HepG2 (cell line): ENCODE data around the gene DNAJB5. TPM values are rescaled to one million over a fixed set of nuclear protein-coding genes. Genes with fewer than 3 reads are reported as not detected.

Source experiments
- ASH2L ChIP-seq: fragments of 300-600, 200-600 bp; sonication (generic); IDR thresholded peaks from 2 replicates; pipeline ENCODE4 v1.7.0; 2017; ENCODE audit warnings: low read depth, mild to moderate bottlenecking, moderate library complexity, mixed read lengths, low read length; ENCODE audit not compliant: insufficient read length
- BHLHE40 ChIP-seq: IDR thresholded peaks from 2 replicates; pipeline ENCODE4 v1.6.1; 2011; ENCODE audit warnings: low read length, improper control_type of control experiment
- CENPT ChIP-seq: sonication (generic); formaldehyde crosslinking; IDR thresholded peaks from 2 replicates; pipeline ENCODE4 v1.8.0; 2022; ENCODE audit warnings: low read depth, mild to moderate bottlenecking, moderate library complexity, missing genetic modification reagents
- CREM ChIP-seq, 2 experiments: sonication (generic) in 1 of 2; formaldehyde crosslinking in 1 of 2; IDR thresholded peaks; 2 replicates each; pipeline versions ENCODE4 v1.4.0 to v1.6.1; 2016 to 2020; ENCODE audit warnings: antibody characterized with exemption in 1 of 2, mild to moderate bottlenecking in 1 of 2, missing genetic modification reagents in 1 of 2
- ETV6 ChIP-seq: sonication (generic); formaldehyde crosslinking; conservative IDR thresholded peaks from 2 replicates; pipeline ENCODE4 v1.4.0; 2020; ENCODE audit warnings: missing genetic modification reagents
- FIP1L1 ChIP-seq: fragments of 200-400 bp; formaldehyde crosslinking; IDR thresholded peaks from 2 replicates; pipeline ENCODE4 v1.6.1; 2018; ENCODE audit warnings: low read depth, mild to moderate bottlenecking, low read length, moderate library complexity, borderline replicate concordance; ENCODE audit not compliant: insufficient read depth
- HCFC1 ChIP-seq: fragments of 150-350 bp; IDR thresholded peaks from 2 replicates; pipeline ENCODE4 v1.6.1; 2014; ENCODE audit warnings: low read depth, low read length
- KDM5A ChIP-seq: fragments of 200-600 bp; sonication (generic); IDR thresholded peaks from 2 replicates; pipeline ENCODE4 v1.7.0; 2018; ENCODE audit warnings: antibody characterized with exemption, mild to moderate bottlenecking, low read length, borderline replicate concordance
- NFYC ChIP-seq: IDR thresholded peaks from 2 replicates; pipeline ENCODE4 v1.6.1; 2016; ENCODE audit warnings: missing genetic modification reagents, missing compliant biosample characterization
- NR2C2 ChIP-seq: sonication (generic); formaldehyde crosslinking; IDR thresholded peaks from 2 replicates; pipeline ENCODE4 v1.4.0; 2020; ENCODE audit warnings: missing genetic modification reagents, mild to moderate bottlenecking, moderate library complexity, borderline replicate concordance
- RAD51 ChIP-seq: fragments of 450-650 bp; IDR thresholded peaks from 2 replicates; pipeline ENCODE4 v1.6.1; 2016; ENCODE audit warnings: borderline replicate concordance
- TCF7 ChIP-seq: sonication (generic); IDR thresholded peaks from 2 replicates; pipeline ENCODE4 v1.6.1; 2016; ENCODE audit warnings: antibody characterized with exemption, low read depth
- ZEB1 ChIP-seq: IDR thresholded peaks from 2 replicates; pipeline ENCODE4 v1.6.1; 2012; ENCODE audit warnings: mild to moderate bottlenecking, low read depth, inconsistent platforms; ENCODE audit not compliant: insufficient replicate concordance
- ZFP37 ChIP-seq: sonication (generic); formaldehyde crosslinking; IDR thresholded peaks from 2 replicates; pipeline ENCODE4 v1.4.0; 2020; ENCODE audit warnings: missing genetic modification reagents, borderline replicate concordance
- ZSCAN29 ChIP-seq: sonication (generic); formaldehyde crosslinking; conservative IDR thresholded peaks from 2 replicates; pipeline ENCODE4 v1.4.0; 2020; ENCODE audit warnings: mild to moderate bottlenecking, missing genetic modification reagents
- polyA plus RNA-seq, 8 experiments: library from polyadenylated mRNA; depleted of rRNA in 3 of 8; stranded (reverse) in 7 of 8; unstranded in 1 of 8; fragments of >200 nt; fragmentation: Illumina TruSeq in 4 of 8; extraction: Trizol in 4 of 8; gene quantifications; 2 replicates each; pipeline versions ENCODE4 v1.2.1 to v1.2.3, GENCODE V29; 2011 to 2016; ENCODE audit warnings: low read depth in 4 of 8, missing spikeins in 1 of 8, mixed read lengths in 1 of 8; ENCODE audit not compliant: insufficient read depth in 1 of 8
- total RNA-seq, 5 experiments: library from RNA; depleted of rRNA; stranded (reverse); fragments of >200 nt; fragmentation: Illumina TruSeq; extraction: Trizol; gene quantifications; 2 replicates each; pipeline ENCODE4 v1.2.3, GENCODE V29; 2016; ENCODE audit warnings: low read depth in 1 of 5
- TF ChIP-seq, protein P1 (sequence below): IDR thresholded peaks from 2 replicates; pipeline ENCODE4 v1.6.1; 2018; ENCODE audit warnings: missing genetic modification reagents, mild to moderate bottlenecking, missing compliant biosample characterization
- TF ChIP-seq, protein P2 (sequence below): sonication (generic); formaldehyde crosslinking; IDR thresholded peaks from 2 replicates; pipeline ENCODE4 v1.5.1; 2020; ENCODE audit warnings: mild to moderate bottlenecking, moderate library complexity, missing genetic modification reagents
- TF ChIP-seq, protein P3 (sequence below): sonication (generic); formaldehyde crosslinking; IDR thresholded peaks from 2 replicates; pipeline ENCODE4 v1.4.0; 2020; ENCODE audit warnings: mild to moderate bottlenecking, missing genetic modification reagents, borderline replicate concordance
- TF ChIP-seq, protein P4 (sequence below): sonication (generic); formaldehyde crosslinking; IDR thresholded peaks from 2 replicates; pipeline ENCODE4 v1.4.0; 2020; ENCODE audit warnings: missing genetic modification reagents
- TF ChIP-seq, protein P5 (sequence below): sonication (generic); formaldehyde crosslinking; IDR thresholded peaks from 2 replicates; pipeline ENCODE4 v1.5.0; 2020; ENCODE audit warnings: missing genetic modification reagents
- TF ChIP-seq, protein P6 (sequence below): sonication (generic); formaldehyde crosslinking; conservative IDR thresholded peaks from 2 replicates; pipeline ENCODE4 v1.8.1; 2023; ENCODE audit warnings: missing genetic modification reagents

The DNAJB5 gene
- total and polyA plus RNA-seq, 2 of the 13 experiments (the other 11 are each of a cell fraction or from before 2014, with no cell fraction given): 0.40 to 0.69 TPM

DNA sequence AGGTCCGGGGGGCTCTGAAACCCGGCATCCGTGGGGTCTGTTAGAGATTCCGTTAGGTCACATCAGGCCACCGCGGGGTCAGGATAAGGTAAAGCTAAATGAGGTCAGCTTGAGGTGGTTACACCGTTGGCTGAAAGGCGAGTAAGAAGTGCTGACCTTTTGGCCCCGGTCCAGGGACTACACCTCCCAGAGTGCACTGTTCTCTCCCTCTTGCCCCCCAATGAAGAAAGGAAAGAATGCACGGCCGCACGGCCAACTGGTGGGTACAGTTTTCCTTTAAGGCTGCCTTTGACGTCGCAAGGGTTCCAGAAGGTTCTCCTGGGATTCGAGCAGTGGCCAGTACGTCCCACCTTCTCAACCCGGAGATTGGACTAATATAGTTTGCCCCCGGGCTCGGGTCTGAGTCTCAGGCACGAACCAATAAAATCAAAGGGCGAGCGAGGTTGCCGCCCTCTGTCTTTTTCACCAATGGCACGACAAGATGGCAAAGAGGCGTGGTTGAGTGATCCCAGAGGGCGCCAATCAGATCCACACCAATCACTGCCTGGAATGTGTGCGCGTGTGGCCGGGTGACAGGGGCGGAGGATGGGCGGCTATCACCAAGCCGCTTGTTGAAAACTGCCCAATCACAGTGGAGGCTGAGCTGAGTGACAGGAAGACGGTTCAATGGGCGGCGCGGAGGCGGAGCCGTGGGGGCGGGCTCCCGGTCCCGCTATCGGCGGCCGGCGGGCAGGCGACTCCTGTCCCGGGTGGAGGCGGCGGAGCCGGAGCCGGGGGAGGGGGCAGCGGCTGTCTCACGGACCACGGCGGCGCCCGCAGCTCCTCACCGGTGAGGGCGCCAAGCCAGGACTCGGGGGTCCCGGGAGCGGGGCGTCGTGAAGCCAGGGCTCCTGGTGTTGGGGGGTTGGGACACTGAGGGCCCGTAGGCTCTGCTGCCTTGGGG lies at the start of gene DNAJB5 (continued):
- TF ChIP-seq CREM (IDR thresholded peaks at IDR 0.05) (peak; percentile 75), CREM (CRISPR knock-in tag; IDR thresholded peaks at IDR 0.05) (no peak), ZSCAN29 (CRISPR knock-in tag) (no peak), TCF7 (no peak), KDM5A (no peak), HCFC1 (peak; percentile 53; the same call in 1 of the 2 replicates), ETV6 (no peak; the same call in 1 of the 2 replicates), NFYC (CRISPR knock-in tag) (peak; percentile 95), ZFP37 (CRISPR knock-in tag) (0 out of 2 replicates have a peak, but pooled peaks have one; percentile 29), NR2C2 (peak; percentile 52; the same call in 1 of the 2 replicates), CENPT (CRISPR knock-in tag) (no peak), ZEB1 (no peak), FIP1L1 (no peak), RAD51 (no peak), ASH2L (peak; percentile 42), BHLHE40 (peak; percentile 56)
- TF ChIP-seq, protein P1, sequence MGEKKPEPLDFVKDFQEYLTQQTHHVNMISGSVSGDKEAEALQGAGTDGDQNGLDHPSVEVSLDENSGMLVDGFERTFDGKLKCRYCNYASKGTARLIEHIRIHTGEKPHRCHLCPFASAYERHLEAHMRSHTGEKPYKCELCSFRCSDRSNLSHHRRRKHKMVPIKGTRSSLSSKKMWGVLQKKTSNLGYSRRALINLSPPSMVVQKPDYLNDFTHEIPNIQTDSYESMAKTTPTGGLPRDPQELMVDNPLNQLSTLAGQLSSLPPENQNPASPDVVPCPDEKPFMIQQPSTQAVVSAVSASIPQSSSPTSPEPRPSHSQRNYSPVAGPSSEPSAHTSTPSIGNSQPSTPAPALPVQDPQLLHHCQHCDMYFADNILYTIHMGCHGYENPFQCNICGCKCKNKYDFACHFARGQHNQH (CRISPR knock-in tag): no peak
- TF ChIP-seq, protein P2, sequence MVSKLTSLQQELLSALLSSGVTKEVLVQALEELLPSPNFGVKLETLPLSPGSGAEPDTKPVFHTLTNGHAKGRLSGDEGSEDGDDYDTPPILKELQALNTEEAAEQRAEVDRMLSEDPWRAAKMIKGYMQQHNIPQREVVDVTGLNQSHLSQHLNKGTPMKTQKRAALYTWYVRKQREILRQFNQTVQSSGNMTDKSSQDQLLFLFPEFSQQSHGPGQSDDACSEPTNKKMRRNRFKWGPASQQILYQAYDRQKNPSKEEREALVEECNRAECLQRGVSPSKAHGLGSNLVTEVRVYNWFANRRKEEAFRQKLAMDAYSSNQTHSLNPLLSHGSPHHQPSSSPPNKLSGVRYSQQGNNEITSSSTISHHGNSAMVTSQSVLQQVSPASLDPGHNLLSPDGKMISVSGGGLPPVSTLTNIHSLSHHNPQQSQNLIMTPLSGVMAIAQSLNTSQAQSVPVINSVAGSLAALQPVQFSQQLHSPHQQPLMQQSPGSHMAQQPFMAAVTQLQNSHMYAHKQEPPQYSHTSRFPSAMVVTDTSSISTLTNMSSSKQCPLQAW: peak; percentile 67
- TF ChIP-seq, protein P3, sequence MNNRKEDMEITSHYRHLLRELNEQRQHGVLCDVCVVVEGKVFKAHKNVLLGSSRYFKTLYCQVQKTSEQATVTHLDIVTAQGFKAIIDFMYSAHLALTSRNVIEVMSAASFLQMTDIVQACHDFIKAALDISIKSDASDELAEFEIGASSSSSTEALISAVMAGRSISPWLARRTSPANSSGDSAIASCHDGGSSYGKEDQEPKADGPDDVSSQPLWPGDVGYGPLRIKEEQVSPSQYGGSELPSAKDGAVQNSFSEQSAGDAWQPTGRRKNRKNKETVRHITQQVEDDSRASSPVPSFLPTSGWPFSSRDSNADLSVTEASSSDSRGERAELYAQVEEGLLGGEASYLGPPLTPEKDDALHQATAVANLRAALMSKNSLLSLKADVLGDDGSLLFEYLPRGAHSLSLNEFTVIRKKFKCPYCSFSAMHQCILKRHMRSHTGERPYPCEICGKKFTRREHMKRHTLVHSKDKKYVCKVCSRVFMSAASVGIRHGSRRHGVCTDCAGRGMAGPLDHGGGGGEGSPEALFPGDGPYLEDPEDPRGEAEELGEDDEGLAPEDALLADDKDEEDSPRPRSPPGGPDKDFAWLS (CRISPR knock-in tag): no peak
- TF ChIP-seq, protein P4, sequence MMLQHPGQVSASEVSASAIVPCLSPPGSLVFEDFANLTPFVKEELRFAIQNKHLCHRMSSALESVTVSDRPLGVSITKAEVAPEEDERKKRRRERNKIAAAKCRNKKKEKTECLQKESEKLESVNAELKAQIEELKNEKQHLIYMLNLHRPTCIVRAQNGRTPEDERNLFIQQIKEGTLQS (CRISPR knock-in tag): no peak
- TF ChIP-seq, protein P5, sequence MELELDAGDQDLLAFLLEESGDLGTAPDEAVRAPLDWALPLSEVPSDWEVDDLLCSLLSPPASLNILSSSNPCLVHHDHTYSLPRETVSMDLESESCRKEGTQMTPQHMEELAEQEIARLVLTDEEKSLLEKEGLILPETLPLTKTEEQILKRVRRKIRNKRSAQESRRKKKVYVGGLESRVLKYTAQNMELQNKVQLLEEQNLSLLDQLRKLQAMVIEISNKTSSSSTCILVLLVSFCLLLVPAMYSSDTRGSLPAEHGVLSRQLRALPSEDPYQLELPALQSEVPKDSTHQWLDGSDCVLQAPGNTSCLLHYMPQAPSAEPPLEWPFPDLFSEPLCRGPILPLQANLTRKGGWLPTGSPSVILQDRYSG: no peak
- TF ChIP-seq, protein P6, sequence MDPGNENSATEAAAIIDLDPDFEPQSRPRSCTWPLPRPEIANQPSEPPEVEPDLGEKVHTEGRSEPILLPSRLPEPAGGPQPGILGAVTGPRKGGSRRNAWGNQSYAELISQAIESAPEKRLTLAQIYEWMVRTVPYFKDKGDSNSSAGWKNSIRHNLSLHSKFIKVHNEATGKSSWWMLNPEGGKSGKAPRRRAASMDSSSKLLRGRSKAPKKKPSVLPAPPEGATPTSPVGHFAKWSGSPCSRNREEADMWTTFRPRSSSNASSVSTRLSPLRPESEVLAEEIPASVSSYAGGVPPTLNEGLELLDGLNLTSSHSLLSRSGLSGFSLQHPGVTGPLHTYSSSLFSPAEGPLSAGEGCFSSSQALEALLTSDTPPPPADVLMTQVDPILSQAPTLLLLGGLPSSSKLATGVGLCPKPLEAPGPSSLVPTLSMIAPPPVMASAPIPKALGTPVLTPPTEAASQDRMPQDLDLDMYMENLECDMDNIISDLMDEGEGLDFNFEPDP (CRISPR knock-in tag): no peak
